Gastrocnemius medialis (tissue), 4 donors: ENCODE data around the gene MCOLN2.

Experiments used
- CTCF ChIP-seq, 5 experiments: fragments of 450-650 bp in 3 of 5; fragments of 200-600 bp in 2 of 5; sonication (generic) in 2 of 5; IDR thresholded peaks in 4 of 5; conservative IDR thresholded peaks in 1 of 5; 1 replicate in 4 of 5; 2 replicates in 1 of 5; pipeline ENCODE4 v1.5.1; 2016 to 2019; ENCODE audit warnings: antibody characterized with exemption in 5 of 5, mild to moderate bottlenecking in 3 of 5, moderate library complexity in 3 of 5
- POLR2A ChIP-seq, 2 donors: fragments of 450-650 bp; IDR thresholded peaks; one replicate each; pipeline ENCODE4 v1.6.1; 2017; ENCODE audit warnings: antibody characterized with exemption in 2 of 2, mild to moderate bottlenecking in 2 of 2, moderate library complexity in 2 of 2

- TF ChIP-seq CTCF (IDR thresholded peaks at IDR 0.05 in 4 of 5, conservative IDR thresholded peaks at IDR 0.05 in 1 of 5) (no peak), POLR2A (IDR thresholded peaks at IDR 0.05) (no peak)
Observed at GRCh38 chr1:84939151-84939550, 57.8 kb downstream of the MCOLN2 start.
